Measurements from ENCODE around the gene PANK4. TPM values are rescaled to one million over a fixed set of nuclear protein-coding genes. Genes with fewer than 3 reads are reported as not detected.

Gene PANK4
- total and polyA plus RNA-seq, 9 of the 15 experiments (the other 6 are each of a cell fraction or from before 2014, with no cell fraction given): 0.93 to 55.6 (median 31.5) TPM

GRCh38 chr1:2546515-2547209, 20.3 kb upstream of the PANK4 start (continued):
- TF ChIP-seq ZBTB33 (CRISPR knock-in tag; IDR thresholded peaks at IDR 0.05) (0 out of 2 replicates have a peak, but pooled peaks have one; percentile 32), FOXM1 (IDR thresholded peaks at IDR 0.05; ENCODE audit: low read depth) (no peak), FOXM1 (CRISPR knock-in tag; IDR thresholded peaks at IDR 0.05; ENCODE audit: low read depth) (peak; percentile 73; the same call in 1 of the 2 replicates), ZKSCAN8 (CRISPR knock-in tag; IDR thresholded peaks at IDR 0.05) (no peak), PHB (CRISPR knock-in tag; IDR thresholded peaks at IDR 0.05) (peak; percentile 68; the same call in 1 of the 2 replicates), ATF1 (CRISPR knock-in tag; IDR thresholded peaks at IDR 0.05) (no peak), ATF1 (tag; IDR thresholded peaks at IDR 0.05) (peak; percentile 42), MITF (IDR thresholded peaks at IDR 0.05) (no peak), NCOR1 (IDR thresholded peaks at IDR 0.05) (no peak), SMARCB1 (IDR thresholded peaks at IDR 0.05; ENCODE audit: insufficient read length, low read depth) (no peak), MTA2 (IDR thresholded peaks at IDR 0.05; ENCODE audit: low read depth) (0 out of 2 replicates have a peak, but pooled peaks have one; percentile 3), HSF4 (CRISPR knock-in tag; IDR thresholded peaks at IDR 0.05; ENCODE audit: borderline replicate concordance) (no peak), RBM25 (IDR thresholded peaks at IDR 0.05; ENCODE audit: low read depth, low read length, severe bottlenecking) (peak; percentile 97), CHD4 (IDR thresholded peaks at IDR 0.05; ENCODE audit: insufficient read depth, insufficient replicate concordance, low read depth, low read length, poor library complexity, severe bottlenecking) (peak; percentile 93), CREB3L1 (IDR thresholded peaks at IDR 0.05; ENCODE audit: borderline replicate concordance, low read depth) (no peak), ZNF165 (CRISPR knock-in tag; IDR thresholded peaks at IDR 0.05; ENCODE audit: borderline replicate concordance) (0 out of 2 replicates have a peak, but pooled peaks have one; percentile 25), CTBP1 (IDR thresholded peaks at IDR 0.05; ENCODE audit: borderline replicate concordance) (peak; percentile 50), SMARCC2 (IDR thresholded peaks at IDR 0.05; ENCODE audit: low read depth) (no peak)
- TF ChIP-seq, protein P1, sequence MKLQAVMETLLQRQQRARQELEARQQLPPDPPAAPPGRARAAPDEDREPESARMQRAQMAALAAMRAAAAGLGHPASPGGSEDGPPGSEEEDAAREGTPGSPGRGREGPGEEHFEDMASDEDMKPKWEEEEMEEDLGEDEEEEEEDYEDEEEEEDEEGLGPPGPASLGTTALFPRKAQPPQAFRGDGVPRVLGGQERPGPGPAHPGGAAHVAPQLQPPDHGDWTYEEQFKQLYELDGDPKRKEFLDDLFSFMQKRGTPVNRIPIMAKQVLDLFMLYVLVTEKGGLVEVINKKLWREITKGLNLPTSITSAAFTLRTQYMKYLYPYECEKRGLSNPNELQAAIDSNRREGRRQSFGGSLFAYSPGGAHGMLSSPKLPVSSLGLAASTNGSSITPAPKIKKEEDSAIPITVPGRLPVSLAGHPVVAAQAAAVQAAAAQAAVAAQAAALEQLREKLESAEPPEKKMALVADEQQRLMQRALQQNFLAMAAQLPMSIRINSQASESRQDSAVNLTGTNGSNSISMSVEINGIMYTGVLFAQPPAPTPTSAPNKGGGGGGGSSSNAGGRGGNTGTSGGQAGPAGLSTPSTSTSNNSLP (IDR thresholded peaks at IDR 0.05; ENCODE audit: borderline replicate concordance, low read depth, low read length): no peak
- TF ChIP-seq, protein P2, sequence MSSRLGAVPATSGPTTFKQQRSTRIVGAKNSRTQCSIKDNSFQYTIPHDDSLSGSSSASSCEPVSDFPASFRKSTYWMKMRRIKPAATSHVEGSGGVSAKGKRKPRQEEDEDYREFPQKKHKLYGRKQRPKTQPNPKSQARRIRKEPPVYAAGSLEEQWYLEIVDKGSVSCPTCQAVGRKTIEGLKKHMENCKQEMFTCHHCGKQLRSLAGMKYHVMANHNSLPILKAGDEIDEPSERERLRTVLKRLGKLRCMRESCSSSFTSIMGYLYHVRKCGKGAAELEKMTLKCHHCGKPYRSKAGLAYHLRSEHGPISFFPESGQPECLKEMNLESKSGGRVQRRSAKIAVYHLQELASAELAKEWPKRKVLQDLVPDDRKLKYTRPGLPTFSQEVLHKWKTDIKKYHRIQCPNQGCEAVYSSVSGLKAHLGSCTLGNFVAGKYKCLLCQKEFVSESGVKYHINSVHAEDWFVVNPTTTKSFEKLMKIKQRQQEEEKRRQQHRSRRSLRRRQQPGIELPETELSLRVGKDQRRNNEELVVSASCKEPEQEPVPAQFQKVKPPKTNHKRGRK (tag; IDR thresholded peaks at IDR 0.05): no peak
